ENCODE measurements around the gene GPA33.

DNA sequence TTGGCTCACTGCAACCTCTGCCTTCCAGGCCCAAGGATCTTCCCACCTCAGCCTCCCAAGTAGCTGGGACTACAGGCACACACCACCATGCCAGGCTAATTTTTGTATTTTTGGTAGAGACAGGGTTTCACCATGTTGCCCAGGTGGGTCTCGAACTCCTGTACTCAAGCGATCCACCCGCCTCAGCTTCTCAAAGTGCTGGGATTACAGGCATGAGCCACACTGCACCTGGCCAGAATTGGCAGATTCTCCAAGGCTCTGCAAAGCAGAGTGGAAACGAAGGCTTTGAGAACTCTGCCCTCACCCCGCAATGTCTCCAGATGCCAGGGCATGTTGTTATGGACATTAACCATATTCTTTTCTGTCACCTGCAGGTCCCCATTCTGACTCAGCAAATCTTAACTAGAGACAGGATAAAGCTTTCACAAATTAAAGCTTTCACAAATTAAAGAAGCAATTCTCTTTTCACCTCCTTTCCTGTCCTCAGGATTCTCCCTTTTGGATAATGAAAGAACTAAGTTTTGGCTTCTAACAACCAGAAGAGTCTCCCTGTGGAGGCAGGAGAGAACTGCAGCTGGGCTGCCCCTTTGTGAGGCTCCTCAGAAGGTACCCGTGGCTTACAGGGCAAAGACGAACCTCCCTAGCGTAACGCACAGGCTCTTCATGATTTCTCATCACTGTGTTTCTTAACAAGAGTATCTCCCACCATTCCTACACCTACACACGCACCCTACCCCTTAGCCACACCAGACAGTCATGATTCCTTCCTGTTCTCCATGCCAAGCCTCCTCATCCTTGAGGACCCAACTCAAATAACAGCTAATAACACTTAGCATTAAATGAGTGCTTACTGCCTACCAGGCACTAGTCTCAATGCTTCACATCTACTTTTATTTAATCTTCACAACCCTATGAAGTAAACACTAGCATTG lies 29.8 kb downstream of the GPA33 start:
- TF ChIP-seq POLR2A (IDR thresholded peaks at IDR 0.05) (no peak), CTCF (IDR thresholded peaks at IDR 0.05) (peak in 2 of 5 experiments; percentile 5 to 9), EP300 (IDR thresholded peaks at IDR 0.05; ENCODE audit: low read depth) (no peak)

Data from transverse colon (tissue), 3 donors.